IMR-90 (cell line): ENCODE measurements around the gene CMIP. TPM values are rescaled to one million over a fixed set of nuclear protein-coding genes. Genes with fewer than 3 reads are reported as not detected.

Experiments
- ATAC-seq: fragments of 200-7000 bp; cut with Tn5 transposase; 2 replicates; pipeline ENCODE4 v1.9.1; 2020; ENCODE audit warnings: low read depth, mild to moderate bottlenecking, moderate library complexity
- BruUV-seq: library from RNA; stranded (reverse); fragments of 400-500 nt; replicated peaks from 2 replicates; lab custom pipeline; 2021; lab: Mats Ljungman, UMichigan
- CTCF ChIA-PET: fragments of 300-600 bp; formaldehyde crosslinking; extraction: SDS; loops from one replicate; lab custom pipeline; 2021; ENCODE audit warnings: antibody characterized with exemption; lab: Yijun Ruan, JAX
- POLR2A ChIA-PET: fragments of 300-600 bp; sonication (Branson Sonifier 250); formaldehyde crosslinking; loops from one replicate; lab custom pipeline; 2022; ENCODE audit warnings: antibody characterized with exemption; ENCODE audit not compliant: unreplicated experiment; lab: Charles Lee
- DNase-seq: peaks from one replicate; pipeline ENCODE4 v3.0.0; 2013
- H2AFZ ChIP-seq: replicated peaks from 2 replicates; pipeline ENCODE3; 2013; ENCODE audit warnings: low read length, mild to moderate bottlenecking; ENCODE audit not compliant: poor library complexity
- H2AK5ac ChIP-seq: 2 replicates; pipeline ENCODE4 v1.6.1; 2013; ENCODE audit warnings: low read depth, low read length, inconsistent platforms
- H2AK9ac ChIP-seq: replicated peaks from 2 replicates; pipeline ENCODE3; 2013; ENCODE audit warnings: mild to moderate bottlenecking, low read depth, low read length, moderate library complexity; ENCODE audit not compliant: poor library complexity
- H2BK120ac ChIP-seq: 2 replicates; pipeline ENCODE4 v1.6.1; 2013; ENCODE audit warnings: low read depth, low read length, inconsistent platforms
- H2BK15ac ChIP-seq: 3 replicates; pipeline ENCODE4 v1.6.1; 2013; ENCODE audit warnings: low read depth, low read length, inconsistent platforms
- H2BK20ac ChIP-seq: 2 replicates; pipeline ENCODE4 v1.6.1; 2013; ENCODE audit warnings: low read depth, mild to moderate bottlenecking, inconsistent platforms, low read length, moderate library complexity
- H2BK5ac ChIP-seq: 2 replicates; pipeline ENCODE4 v1.6.1; 2013; ENCODE audit warnings: mild to moderate bottlenecking, low read depth, low read length, inconsistent platforms; ENCODE audit not compliant: poor library complexity, severe bottlenecking
- H3K14ac ChIP-seq: replicated peaks from 2 replicates; pipeline ENCODE4 v1.6.1; 2013; ENCODE audit warnings: low read depth, low read length, inconsistent platforms
- H3K18ac ChIP-seq: 2 replicates; pipeline ENCODE4 v1.6.1; 2013; ENCODE audit warnings: low read depth, low read length, control low read depth
- H3K23ac ChIP-seq: 2 replicates; pipeline ENCODE4 v1.6.1; 2013; ENCODE audit warnings: low read depth, low read length, inconsistent platforms
- H3K27ac ChIP-seq: 2 replicates; pipeline ENCODE4 v1.5.1; 2013; ENCODE audit warnings: mild to moderate bottlenecking, control low read depth, low read length; ENCODE audit not compliant: insufficient read depth
- H3K27me3 ChIP-seq: 2 replicates; pipeline ENCODE4 v1.6.1; 2013; ENCODE audit warnings: low read length; ENCODE audit not compliant: control insufficient read depth, insufficient read depth
- H3K36me3 ChIP-seq: 2 replicates; pipeline ENCODE4 v1.6.1; 2013; ENCODE audit warnings: low read length, mixed read lengths; ENCODE audit not compliant: control insufficient read depth, insufficient read depth
- H3K4ac ChIP-seq: 2 replicates; pipeline ENCODE4 v1.6.1; 2013; ENCODE audit warnings: low read depth, low read length, inconsistent platforms
- H3K4me1 ChIP-seq: 2 replicates; pipeline ENCODE4 v1.6.1; 2013; ENCODE audit warnings: low read length, mixed read lengths; ENCODE audit not compliant: control insufficient read depth, insufficient read depth
- H3K4me2 ChIP-seq: 2 replicates; pipeline ENCODE4 v1.6.1; 2013; ENCODE audit warnings: low read depth, mild to moderate bottlenecking, control low read depth, low read length, moderate library complexity
- H3K4me3 ChIP-seq: 2 replicates; pipeline ENCODE4 v1.5.1; 2013; ENCODE audit warnings: low read depth, mild to moderate bottlenecking, control low read depth, low read length, moderate library complexity; ENCODE audit not compliant: insufficient read depth
- H3K56ac ChIP-seq: 2 replicates; pipeline ENCODE4 v1.6.1; 2013; ENCODE audit warnings: low read length, inconsistent platforms; ENCODE audit not compliant: insufficient read depth; ENCODE audit errors: extremely low read depth
- H3K79me1 ChIP-seq, 2 experiments: 2 replicates each; pipeline ENCODE4 v1.6.1; 2013; ENCODE audit warnings: low read length in 2 of 2, inconsistent platforms in 1 of 2, low read depth in 1 of 2
- H3K9ac ChIP-seq: 2 replicates; pipeline ENCODE4 v1.6.1; 2013; ENCODE audit warnings: low read depth, low read length, control low read depth
- H3K9me1 ChIP-seq: 2 replicates; pipeline ENCODE4 v1.6.1; 2013; ENCODE audit warnings: low read length, inconsistent platforms; ENCODE audit not compliant: insufficient read depth
- H3K9me3 ChIP-seq: 2 replicates; pipeline ENCODE4 v1.6.1; 2013; ENCODE audit warnings: low read length; ENCODE audit not compliant: control insufficient read depth, insufficient read depth
- H4K20me1 ChIP-seq: 2 replicates; pipeline ENCODE4 v1.6.1; 2013; ENCODE audit warnings: low read length, inconsistent platforms; ENCODE audit not compliant: insufficient read depth
- H4K5ac ChIP-seq: 2 replicates; pipeline ENCODE4 v1.6.1; 2013; ENCODE audit warnings: mild to moderate bottlenecking, low read depth, low read length, control low read depth
- H4K8ac ChIP-seq, 2 experiments: 2 replicates each; pipeline ENCODE4 v1.6.1; 2013; ENCODE audit warnings: low read depth in 2 of 2, low read length in 2 of 2, control low read depth in 1 of 2, inconsistent platforms in 1 of 2
- H4K91ac ChIP-seq: 2 replicates; pipeline ENCODE4 v1.6.1; 2013; ENCODE audit warnings: low read depth, low read length, inconsistent platforms; ENCODE audit not compliant: insufficient read depth
- BHLHE40 ChIP-seq: fragments of 150-350 bp; IDR thresholded peaks from 2 replicates; pipeline ENCODE4 v1.6.1; 2016; ENCODE audit warnings: mild to moderate bottlenecking, low read depth, low read length
- FOS ChIP-seq: fragments of 150-350 bp; IDR thresholded peaks from 2 replicates; pipeline ENCODE4 v1.6.1; 2016; ENCODE audit warnings: low read depth, low read length
- MAZ ChIP-seq: IDR thresholded peaks from 2 replicates; pipeline ENCODE4 v1.6.1; 2012; ENCODE audit warnings: low read depth, mild to moderate bottlenecking, low read length, improper control_type of control experiment, moderate library complexity, borderline replicate concordance
- WGBS, 2 experiments: methylation state at CpG; one replicate each; pipeline versions ENCODE4 v1.1.5 to v1.1.7; 2013; ENCODE audit warnings: missing lambda C conversion rate in 2 of 2; ENCODE audit not compliant: insufficient read length in 1 of 2; ENCODE audit errors: extremely low coverage in 2 of 2; 5-methylcytosine and 5-hydroxymethylcytosine counted together
- dilution Hi-C: fragments of 300-500 bp; cut with HindIII; formaldehyde crosslinking; loops from one replicate; pipeline ENCODE4 v1.14.3; 2018; ENCODE audit warnings: low sequenced_read_pairs; ENCODE audit not compliant: unreplicated experiment
- in situ Hi-C: fragments of 300-500 bp; cut with MboI; formaldehyde crosslinking; loops from 3 replicates; pipeline ENCODE4 v1.14.3; 2019; ENCODE audit warnings: low sequenced_read_pairs, inconsistent platforms, mixed read lengths
- intact Hi-C: fragments of 100-400 bp; cut with micrococcal nuclease; formaldehyde crosslinking; loops from 2 replicates; pipeline ENCODE4 v1.10.0; 2022
- polyA plus RNA-seq, 3 experiments: library from polyadenylated mRNA; depleted of rRNA; stranded (reverse); fragments of >200 nt; gene quantifications; 2 replicates each; pipeline ENCODE4 v1.2.3, GENCODE V29; 2012; ENCODE audit warnings: low replicate concordance in 1 of 3
- total RNA-seq: library from RNA; depleted of rRNA; stranded (reverse); fragments of >200 nt; gene quantifications from 2 replicates; pipeline ENCODE4 v1.2.3, GENCODE V29; 2012

CMIP gene
- total and polyA plus RNA-seq, 2 of the 4 experiments (the other 2 are of a cell fraction), result 3.2 to 11.6 TPM

DNA sequence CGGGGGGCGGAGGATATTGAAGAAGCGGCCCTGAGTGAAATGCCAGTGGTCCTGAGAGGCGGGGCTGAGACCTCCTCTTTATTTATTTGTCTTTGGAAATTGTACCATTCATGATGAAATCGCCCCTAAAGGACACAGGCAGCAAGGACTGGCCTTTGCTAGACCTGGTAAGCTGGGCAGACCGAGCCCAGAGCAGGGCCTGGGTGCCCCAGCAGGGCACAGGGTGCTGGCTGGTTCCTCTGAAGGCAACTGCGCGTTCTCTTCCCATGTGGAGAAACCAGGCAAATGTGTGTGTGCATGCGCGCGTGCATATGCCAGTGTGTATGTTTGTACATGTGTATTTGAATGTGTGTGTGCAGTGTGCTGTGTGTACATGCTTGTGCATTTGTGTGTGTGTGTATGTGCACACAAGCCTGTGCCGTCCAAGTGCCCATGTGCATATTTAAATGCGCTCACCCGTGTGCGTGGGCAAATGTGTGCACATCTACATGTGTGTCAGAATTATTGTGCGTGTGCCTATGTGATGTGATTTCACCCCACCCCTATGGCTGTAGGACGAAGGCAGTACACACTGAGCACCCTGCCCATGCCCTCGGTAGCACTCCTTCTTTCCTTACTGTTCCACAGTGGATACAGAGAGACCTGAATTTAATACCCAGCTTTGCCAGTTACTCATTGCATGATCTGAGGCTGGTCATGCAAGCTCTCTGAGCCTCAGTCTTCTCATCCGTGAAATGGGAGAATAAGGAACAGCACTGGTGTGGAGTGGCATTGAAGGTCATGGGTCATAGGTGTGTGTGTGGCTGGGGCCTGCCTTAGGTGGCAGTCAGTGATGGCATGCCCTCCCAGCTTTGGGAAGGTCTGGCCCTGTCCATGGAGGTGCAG, 105.2 kb downstream of the CMIP start (continued):
- no peak for TF ChIP-seq FOS

GRCh38 chr16:81550432-81550808, 105.8 kb downstream of the CMIP start:
- POLR2A ChIA-PET, result no interaction called here
- no peak overlapping the region for H3K4me3 ChIP-seq
- H3K4me1 ChIP-seq, result peaks cover 20% of the 10 kb centered on the region
- 0 out of 2 replicates have a peak overlapping the region, but pooled peaks have one; percentile 34 for H3K14ac ChIP-seq
- H3K27me3 ChIP-seq, result no peaks in the 10 kb centered on the region
- H2BK20ac ChIP-seq, result no peak overlapping the region
- H3K18ac ChIP-seq, result no peak overlapping the region
- BruUV-seq, result no TSS peak
- no peak overlapping the region for H4K91ac ChIP-seq
- H4K8ac ChIP-seq, result no peak overlapping the region
- no peak overlapping the region for H3K9ac ChIP-seq
- H4K5ac ChIP-seq, result no peak overlapping the region
- no peak overlapping the region for H3K23ac ChIP-seq
- 0 out of 2 replicates have a peak overlapping the region, but pooled peaks have one; percentile 22 for H3K4ac ChIP-seq
- peak overlapping the region; percentile 5 for H2AK9ac ChIP-seq
- WGBS, 2 experiments, result no CpG with 5 or more reads among the region's 2 CpGs
- no peaks in the 10 kb centered on the region for H3K9me3 ChIP-seq
- H2BK5ac ChIP-seq, result no peak overlapping the region
- no peak overlapping the region for H3K27ac ChIP-seq
- H3K56ac ChIP-seq, result no peak overlapping the region
- in situ Hi-C loops, result no loop called here
- H3K79me1 ChIP-seq, result peaks cover 38 to 69% of the 10 kb centered on the region in 2 experiments
- CTCF ChIA-PET, result no interaction called here
- DNase-seq (no peak), ATAC-seq (no peak)
- no peak overlapping the region for H2AK5ac ChIP-seq
- no peak overlapping the region for H2BK15ac ChIP-seq
- dilution Hi-C loops, result no loop called here
- H2AFZ ChIP-seq, result peak overlapping the region; percentile 26
- peaks cover 31% of the 10 kb centered on the region for H3K9me1 ChIP-seq
- H2BK120ac ChIP-seq, result no peak overlapping the region
- no peaks in the 10 kb centered on the region for H3K36me3 ChIP-seq
- peaks cover 52% of the 10 kb centered on the region for H4K20me1 ChIP-seq
- H3K4me2 ChIP-seq, result no peak overlapping the region
- TF ChIP-seq BHLHE40 (no peak), MAZ (no peak), FOS (no peak)
- intact Hi-C loops, result no loop called here
